Stimulated activated CD4-positive, alpha-beta T cell treated with anti-CD3 and anti-CD28 coated beads, Interleukin-12 subunit alpha, Interleukin-12 subunit beta, amount 100 ng/mL, for 4 hours (primary cell): ENCODE measurements around the gene SPATA31E1.
"Not testable (repeated sequence)": the region's sequence is repeated elsewhere in the genome, so short reads cannot be mapped to it uniquely, and the experiment has no call there.

Experiments used
- DNase-seq: peaks from one replicate; pipeline ENCODE4 v3.0.0-alpha.2; 2020

The SPATA31E1 gene

DNA sequence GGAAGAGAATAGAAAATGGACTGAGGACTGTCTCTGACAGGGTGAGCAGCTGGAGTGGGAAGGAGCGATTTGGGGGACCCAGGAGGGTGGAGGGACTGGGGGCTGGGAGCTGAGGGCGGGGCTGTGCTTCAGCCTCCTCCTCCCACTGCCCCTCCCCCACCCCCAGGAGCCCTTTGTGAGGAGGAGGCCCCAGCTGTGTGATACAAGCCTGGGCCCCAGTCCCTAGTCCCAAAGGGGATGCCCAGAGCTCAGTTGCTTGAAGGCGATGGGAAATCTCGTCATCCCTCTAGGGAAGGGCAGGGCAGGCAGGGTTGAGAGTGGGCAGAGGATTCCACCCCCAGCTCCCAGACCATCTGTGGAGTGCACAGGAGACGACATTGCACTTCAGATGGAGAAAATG is at the start of gene SPATA31E1:
SPATA31E1 (plus strand) TSS at position 251 of the 400 bp plus-strand sequence; CDS start at position 266, 15 bp downstream.
- no peak for DNase-seq

- no peak for DNase-seq
These were observed 48.3 kb upstream of the SPATA31E1 start for GRCh38 chr9:87834357-87834756.

GRCh38 chr9:87836536-87836935 is 46.1 kb upstream of the SPATA31E1 start:
- DNase-seq, result no peak

DNA sequence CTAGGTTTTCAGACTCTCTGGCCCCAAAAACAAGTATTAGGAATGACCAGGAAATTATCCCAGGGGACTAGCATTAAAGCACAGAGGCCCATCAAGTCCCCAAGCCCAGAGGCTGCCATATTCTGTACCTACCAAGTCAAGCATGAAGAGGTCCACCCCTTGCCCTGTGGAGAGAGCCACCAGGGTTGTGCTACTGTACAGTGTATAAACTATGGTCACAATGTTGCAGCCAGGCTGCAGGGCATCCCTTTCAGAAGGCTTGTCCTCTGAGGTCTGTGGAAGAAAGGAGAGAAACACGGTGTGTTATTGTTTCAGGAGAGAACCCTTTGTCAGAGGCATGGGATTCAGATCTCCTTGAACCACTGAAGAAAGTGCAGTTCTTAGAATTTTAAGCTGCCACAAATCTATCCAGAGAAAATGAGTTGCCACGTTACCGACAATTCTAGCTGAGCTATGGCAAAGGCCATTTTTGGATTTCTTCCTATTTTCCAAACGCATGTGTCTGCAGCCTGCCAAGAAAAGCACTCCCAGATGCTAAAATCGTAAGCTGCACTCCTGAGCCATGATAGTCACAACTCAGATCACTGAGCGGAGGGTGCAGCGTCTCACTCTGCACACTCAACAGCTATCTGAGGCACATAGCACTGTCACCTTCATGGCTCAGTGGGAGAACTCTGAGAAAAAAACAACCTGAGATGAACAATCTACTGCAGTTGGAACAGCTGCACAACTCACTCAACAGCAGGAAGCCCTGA is 45.5 kb upstream of the SPATA31E1 start:
- DNase-seq, result no peak

DNA sequence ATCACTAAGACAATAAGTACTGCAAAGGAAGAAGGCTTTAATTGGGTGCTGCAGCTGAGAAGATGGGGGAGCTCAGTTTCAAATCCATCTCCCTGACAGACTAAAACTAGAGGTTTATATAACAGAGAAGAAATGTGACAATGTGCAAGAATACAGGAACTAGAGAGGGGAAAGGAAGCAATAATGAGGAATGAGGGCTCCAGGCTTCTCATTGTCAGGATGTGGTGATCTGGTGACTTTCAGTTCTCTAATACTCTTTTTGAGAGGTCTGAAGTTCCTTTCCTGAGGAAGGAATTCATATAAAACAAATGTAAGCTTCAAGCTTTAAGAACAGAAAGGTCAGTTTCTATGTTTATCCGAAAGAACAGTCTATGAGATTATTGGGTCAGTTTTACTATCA is 42.5 kb upstream of the SPATA31E1 start:
- no peak for DNase-seq

- DNase-seq, result no peak
These were observed 39.6 kb upstream of the SPATA31E1 start for GRCh38 chr9:87842878-87843585.

GRCh38 chr9:87844506-87844905 is 38.2 kb upstream of the SPATA31E1 start:
- DNase-seq, result no peak

DNA sequence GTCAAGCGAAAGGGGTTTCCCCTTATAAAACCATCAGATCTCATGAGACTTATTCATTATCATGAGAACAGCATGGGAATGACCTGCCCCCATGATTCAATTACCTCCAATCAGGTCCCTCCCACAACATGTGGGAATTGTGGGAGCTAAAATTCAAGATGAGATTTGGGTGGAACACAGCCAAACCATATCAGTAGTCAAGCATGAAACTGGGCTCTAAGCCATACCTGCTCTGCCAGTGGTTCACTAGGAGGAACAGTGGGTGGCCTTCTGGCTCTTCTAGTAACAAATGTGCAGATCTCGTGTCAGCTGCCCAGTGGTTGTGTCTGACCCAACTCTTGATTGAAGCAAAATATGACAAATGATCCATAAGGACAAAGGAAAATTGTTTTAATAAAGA is 34.9 kb upstream of the SPATA31E1 start:
- not testable (repeated sequence) for DNase-seq

DNA sequence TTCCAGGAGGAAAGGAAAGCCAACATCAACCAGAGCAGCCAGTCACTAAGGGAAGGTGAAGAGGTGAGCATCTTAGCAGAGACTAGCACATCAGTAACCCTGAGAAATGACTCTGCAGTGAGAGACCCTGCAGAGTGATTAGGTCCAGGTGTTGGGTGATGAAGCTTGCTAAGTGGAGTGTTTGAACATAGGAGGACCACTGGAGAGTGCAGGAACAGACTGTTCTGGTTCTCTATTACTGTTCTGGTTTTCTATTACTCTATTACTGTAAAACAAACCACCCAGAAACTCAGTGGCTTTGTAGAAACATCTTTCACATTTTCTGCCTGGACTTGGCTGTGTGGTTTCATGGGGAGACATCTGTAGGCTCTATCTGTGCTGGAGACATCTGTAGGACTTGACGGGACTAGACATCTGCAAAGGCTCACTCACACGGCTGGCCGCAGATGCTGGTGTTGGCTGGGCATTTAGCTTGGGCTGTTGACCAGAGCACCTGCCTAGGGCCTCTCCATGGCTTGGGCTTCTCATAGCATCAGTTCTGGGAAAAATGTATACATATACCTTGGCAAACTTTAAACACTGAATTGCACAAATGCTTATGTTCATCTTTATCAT is 33.4 kb upstream of the SPATA31E1 start:
- no peak for DNase-seq

DNA sequence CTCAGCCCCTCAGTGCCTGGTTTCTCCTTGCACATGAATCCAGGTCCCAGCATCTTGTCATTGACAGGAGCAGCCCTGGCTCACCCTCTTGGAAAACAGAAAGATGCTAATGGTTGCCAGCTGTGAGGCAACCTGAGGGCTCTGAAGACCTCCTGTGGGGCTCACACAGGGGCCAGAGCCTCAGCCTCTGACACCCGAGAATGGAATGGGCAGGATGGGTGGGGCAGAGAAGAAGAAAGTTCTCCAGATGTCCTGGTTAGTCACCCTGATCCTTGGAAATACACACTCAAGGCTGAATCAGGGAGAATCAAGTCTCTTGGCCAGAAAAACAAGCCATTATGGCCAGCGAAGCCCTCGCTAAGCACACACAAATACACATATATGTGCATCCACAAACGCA is 32.3 kb upstream of the SPATA31E1 start:
- no peak for DNase-seq

GRCh38 chr9:87851186-87851585 is 31.5 kb upstream of the SPATA31E1 start:
- DNase-seq, result not testable (repeated sequence)

- no peak for DNase-seq
These were observed 29.4 kb upstream of the SPATA31E1 start for GRCh38 chr9:87853302-87853701.

- no peak for DNase-seq
These were observed 28.6 kb upstream of the SPATA31E1 start for GRCh38 chr9:87853876-87854579.

- DNase-seq, result no peak
These were observed 28.1 kb upstream of the SPATA31E1 start for GRCh38 chr9:87854580-87854955.

DNA sequence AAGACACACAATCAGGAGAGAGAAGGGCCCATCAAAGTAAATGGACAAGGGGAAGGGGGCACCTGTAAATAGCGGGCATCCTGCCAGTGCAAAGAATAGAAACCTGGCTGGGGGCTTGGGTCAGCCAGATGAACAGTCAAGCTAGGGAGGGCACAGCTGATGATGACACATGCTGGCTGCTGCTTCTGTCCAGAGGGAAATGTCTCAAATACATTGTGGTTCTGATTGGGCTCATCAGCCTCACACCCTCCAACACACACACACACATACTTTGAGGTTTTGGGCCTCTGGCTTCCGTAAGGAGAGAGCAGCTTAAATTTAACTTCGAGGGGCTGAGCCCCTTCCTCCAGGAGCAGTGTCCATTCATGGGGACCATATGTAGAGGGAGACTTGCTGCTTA is 27.6 kb upstream of the SPATA31E1 start:
- DNase-seq, result no peak

DNA sequence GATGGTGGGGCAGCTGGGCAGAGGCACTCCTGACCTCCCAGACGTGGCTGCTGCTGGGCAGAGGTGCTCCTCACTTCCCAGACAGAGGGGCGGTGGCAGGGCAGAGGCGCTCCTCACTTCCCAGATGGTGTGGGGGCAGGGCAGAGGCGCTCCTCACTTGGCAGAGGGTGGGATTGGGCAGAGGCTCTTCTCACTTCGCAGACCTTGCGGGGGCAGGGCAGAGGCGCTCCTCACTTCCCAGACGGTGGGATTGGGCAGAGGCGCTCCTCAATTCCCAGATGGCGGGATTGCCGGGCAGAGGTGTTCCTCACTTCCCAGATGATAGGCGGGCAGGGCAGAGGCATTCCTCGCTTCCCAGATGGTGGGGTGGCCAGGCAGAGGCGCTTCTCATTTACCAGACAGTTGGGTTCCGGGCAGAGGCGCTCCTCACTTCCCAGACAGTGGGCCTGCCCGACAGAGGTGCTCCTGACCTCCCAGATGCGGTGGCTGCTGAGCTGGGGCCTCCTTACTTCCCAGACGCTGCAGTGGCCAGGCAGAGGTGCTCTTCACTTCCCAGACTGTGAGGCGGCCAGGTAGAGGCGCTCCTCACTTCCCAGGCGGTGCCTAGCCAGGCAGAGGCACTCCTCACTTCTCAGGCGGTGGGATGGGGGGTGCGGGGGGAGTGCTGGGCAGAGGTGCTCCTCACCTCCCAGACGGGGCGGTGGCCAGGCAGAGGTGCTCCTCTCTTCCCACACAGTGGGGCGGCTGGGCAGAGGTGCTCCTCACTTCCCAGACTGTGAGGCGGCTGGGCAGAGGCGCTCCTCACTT is 25.3 kb upstream of the SPATA31E1 start:
- no peak for DNase-seq

- no peak for DNase-seq
These were observed 24.7 kb upstream of the SPATA31E1 start for GRCh38 chr9:87857948-87858335.

GRCh38 chr9:87859137-87859536 is 23.5 kb upstream of the SPATA31E1 start:
- DNase-seq, result no peak

GRCh38 chr9:87859786-87860185 is 22.9 kb upstream of the SPATA31E1 start:
- no peak for DNase-seq

GRCh38 chr9:87861332-87861731 is 21.3 kb upstream of the SPATA31E1 start:
- no peak for DNase-seq

DNA sequence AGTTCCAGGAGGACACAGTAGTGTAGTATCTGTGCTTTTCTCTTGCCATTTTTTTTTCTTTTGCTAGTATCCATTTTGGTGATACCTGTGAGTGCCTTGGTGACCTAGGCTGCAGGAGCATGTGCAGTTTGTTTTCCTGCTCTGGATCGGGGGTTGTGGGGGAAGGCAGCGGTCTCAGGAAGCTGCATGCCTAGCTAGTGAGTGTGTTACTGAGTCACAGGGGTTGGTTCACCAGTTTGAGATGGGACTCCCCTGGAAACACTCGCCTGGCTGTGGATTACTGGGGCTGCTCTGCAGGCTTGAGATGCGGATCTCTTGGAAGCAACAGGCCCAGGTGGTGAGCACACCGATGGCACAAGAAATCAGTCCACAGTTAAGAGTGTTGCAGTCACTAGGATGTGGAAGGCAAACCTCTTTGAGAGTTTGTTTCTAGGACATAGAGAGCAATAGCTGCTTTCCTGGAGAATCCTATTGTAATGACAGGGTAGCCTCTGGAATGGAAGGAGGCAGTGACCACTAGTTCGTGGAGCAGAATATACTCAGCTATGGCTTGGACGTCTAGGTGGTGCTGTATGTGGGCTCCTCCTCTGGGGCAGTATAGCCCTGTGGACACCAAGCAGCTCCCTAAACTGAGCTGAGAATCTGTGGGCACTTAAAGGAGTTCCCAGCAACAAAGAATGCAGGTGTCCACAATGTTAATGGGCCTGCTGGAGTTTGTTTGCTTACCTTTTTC is 20.0 kb upstream of the SPATA31E1 start:
- DNase-seq, result no peak
